HL-60 (cell line): Measurements from ENCODE around the gene TRIP11.

Source experiments
- GABPA ChIP-seq: IDR thresholded peaks from 2 replicates; pipeline ENCODE4 v1.6.1; 2012; ENCODE audit warnings: low read depth
- TF ChIP-seq, protein P1 (sequence below): IDR thresholded peaks from one replicate; pipeline ENCODE4 v1.5.1; 2011; ENCODE audit warnings: low read length, control low read depth, inconsistent platforms; ENCODE audit not compliant: insufficient read depth

DNA sequence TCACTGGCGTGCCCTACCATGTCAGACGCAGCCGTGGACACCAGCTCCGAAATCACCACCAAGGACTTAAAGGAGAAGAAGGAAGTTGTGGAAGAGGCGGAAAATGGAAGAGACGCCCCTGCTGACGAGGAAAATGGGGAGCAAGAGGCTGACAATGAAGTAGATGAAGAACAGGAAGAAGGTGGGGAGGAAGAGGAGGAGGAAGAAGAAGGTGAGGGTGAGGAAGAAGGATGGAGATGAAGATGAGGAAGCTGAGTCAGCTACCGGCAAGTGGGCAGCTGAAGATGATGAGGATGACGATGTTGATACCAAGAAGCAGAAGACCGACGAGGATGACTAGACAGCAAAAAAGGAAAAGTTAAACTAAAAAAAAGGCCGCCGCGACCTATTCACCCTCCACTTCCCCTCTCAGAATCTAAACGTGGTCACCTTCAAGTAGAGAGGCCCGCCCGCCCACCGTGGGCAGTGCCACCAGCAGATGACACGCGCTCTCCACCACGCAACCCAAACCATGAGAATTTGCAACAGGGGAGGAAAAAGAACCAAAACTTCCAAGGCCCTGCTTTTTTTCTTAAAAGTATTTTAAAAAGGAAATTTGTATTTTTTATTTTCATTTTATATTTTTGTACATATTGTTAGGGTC is 13.2 kb downstream of the TRIP11 start:
- TF ChIP-seq, protein P1, sequence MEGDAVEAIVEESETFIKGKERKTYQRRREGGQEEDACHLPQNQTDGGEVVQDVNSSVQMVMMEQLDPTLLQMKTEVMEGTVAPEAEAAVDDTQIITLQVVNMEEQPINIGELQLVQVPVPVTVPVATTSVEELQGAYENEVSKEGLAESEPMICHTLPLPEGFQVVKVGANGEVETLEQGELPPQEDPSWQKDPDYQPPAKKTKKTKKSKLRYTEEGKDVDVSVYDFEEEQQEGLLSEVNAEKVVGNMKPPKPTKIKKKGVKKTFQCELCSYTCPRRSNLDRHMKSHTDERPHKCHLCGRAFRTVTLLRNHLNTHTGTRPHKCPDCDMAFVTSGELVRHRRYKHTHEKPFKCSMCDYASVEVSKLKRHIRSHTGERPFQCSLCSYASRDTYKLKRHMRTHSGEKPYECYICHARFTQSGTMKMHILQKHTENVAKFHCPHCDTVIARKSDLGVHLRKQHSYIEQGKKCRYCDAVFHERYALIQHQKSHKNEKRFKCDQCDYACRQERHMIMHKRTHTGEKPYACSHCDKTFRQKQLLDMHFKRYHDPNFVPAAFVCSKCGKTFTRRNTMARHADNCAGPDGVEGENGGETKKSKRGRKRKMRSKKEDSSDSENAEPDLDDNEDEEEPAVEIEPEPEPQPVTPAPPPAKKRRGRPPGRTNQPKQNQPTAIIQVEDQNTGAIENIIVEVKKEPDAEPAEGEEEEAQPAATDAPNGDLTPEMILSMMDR, result no peak
- TF ChIP-seq GABPA, result no peak
